Measurements from ENCODE around the gene SDCBP2.

The SDCBP2 gene

GRCh38 chr20:1310071-1310470 lies 18.9 kb downstream of the SDCBP2 start:
- H3K4me3 ChIP-seq (ENCODE audit: low read depth, low read length), result no peak overlapping the region
- in situ Hi-C loops (cut with HindIII; ENCODE audit: low sequenced_read_pairs), result no loop called here
- no peak for DNase-seq (ENCODE audit: low read depth)
- TF ChIP-seq CTCF (IDR thresholded peaks at IDR 0.05; ENCODE audit: low read depth, low read length, missing control alignments), result no peak

- in situ Hi-C loops (cut with HindIII; ENCODE audit: low sequenced_read_pairs), result no loop called here
- DNase-seq (ENCODE audit: low read depth), result no peak
- H3K4me3 ChIP-seq (ENCODE audit: low read depth, low read length), result no peak overlapping the region
- no peak for TF ChIP-seq CTCF (IDR thresholded peaks at IDR 0.05; ENCODE audit: low read depth, low read length, missing control alignments)
Observed at GRCh38 chr20:1309439-1309847, 19.5 kb downstream of the SDCBP2 start.

- no peak for DNase-seq (ENCODE audit: low read depth)
- in situ Hi-C loops (cut with HindIII; ENCODE audit: low sequenced_read_pairs), result no loop called here
- TF ChIP-seq CTCF (IDR thresholded peaks at IDR 0.05; ENCODE audit: low read depth, low read length, missing control alignments), result no peak
- H3K4me3 ChIP-seq (ENCODE audit: low read depth, low read length), result no peak overlapping the region
Observed at GRCh38 chr20:1308702-1309095, 20.2 kb downstream of the SDCBP2 start.

GRCh38 chr20:1308067-1308701 lies 20.8 kb downstream of the SDCBP2 start:
- DNase-seq (ENCODE audit: low read depth), result no peak
- in situ Hi-C loops (cut with HindIII; ENCODE audit: low sequenced_read_pairs), result no loop called here
- TF ChIP-seq CTCF (IDR thresholded peaks at IDR 0.05; ENCODE audit: low read depth, low read length, missing control alignments), result no peak
- no peak overlapping the region for H3K4me3 ChIP-seq (ENCODE audit: low read depth, low read length)

- DNase-seq (ENCODE audit: low read depth), result no peak
- in situ Hi-C loops (cut with HindIII; ENCODE audit: low sequenced_read_pairs), result no loop called here
- H3K4me3 ChIP-seq (ENCODE audit: low read depth, low read length), result no peak overlapping the region
- TF ChIP-seq CTCF (IDR thresholded peaks at IDR 0.05; ENCODE audit: low read depth, low read length, missing control alignments), result no peak
Observed at GRCh38 chr20:1307571-1307971, 21.4 kb downstream of the SDCBP2 start.

GRCh38 chr20:1307171-1307570 lies 21.8 kb downstream of the SDCBP2 start:
- no peak overlapping the region for H3K4me3 ChIP-seq (ENCODE audit: low read depth, low read length)
- no peak for DNase-seq (ENCODE audit: low read depth)
- in situ Hi-C loops (cut with HindIII; ENCODE audit: low sequenced_read_pairs), result no loop called here
- TF ChIP-seq CTCF (IDR thresholded peaks at IDR 0.05; ENCODE audit: low read depth, low read length, missing control alignments), result no peak

Measured in astrocyte of the cerebellum (primary cell).